ENCODE results near the gene ZNF862.
A peak's percentile ranks its signal among the peaks of the same experiment; 100 is the strongest.
"Not testable (repeated sequence)": the region's sequence is repeated elsewhere in the genome, so short reads cannot be mapped to it uniquely, and the experiment has no call there.

ZNF862 gene

DNA sequence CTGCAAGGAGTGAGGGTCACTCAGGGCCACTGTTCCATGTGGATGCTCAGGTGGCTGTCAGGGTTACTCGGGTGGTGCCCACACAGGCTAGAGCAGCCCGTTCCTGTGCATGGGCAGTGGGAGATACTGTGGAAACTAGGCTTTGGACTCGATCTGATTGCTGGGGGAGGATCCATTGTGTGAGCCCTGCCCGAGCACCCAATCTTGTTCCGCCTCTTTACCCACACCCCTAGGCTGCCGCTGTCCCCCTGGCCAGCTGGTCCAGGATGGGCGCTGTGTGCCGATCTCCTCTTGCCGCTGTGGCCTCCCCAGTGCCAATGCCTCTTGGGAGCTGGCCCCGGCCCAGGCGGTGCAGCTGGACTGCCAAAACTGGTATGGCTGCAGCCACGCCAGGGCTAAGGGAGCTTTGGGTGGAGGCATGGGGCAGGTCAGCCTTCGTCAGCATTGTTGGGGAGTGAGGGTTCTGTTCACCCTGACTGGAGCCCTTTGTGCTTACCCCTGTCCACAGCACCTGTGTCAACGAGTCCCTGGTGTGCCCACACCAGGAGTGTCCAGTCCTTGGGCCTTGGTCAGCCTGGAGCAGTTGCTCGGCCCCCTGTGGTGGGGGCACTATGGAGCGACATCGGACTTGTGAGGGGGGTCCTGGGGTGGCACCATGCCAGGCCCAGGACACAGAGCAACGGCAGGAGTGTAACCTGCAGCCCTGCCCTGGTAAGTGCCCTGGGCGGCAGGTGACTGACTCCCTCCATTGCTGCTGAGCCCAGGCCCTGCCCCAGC lies 12.4 kb upstream of the ZNF862 start:
- no peak for FAIRE-seq

DNA sequence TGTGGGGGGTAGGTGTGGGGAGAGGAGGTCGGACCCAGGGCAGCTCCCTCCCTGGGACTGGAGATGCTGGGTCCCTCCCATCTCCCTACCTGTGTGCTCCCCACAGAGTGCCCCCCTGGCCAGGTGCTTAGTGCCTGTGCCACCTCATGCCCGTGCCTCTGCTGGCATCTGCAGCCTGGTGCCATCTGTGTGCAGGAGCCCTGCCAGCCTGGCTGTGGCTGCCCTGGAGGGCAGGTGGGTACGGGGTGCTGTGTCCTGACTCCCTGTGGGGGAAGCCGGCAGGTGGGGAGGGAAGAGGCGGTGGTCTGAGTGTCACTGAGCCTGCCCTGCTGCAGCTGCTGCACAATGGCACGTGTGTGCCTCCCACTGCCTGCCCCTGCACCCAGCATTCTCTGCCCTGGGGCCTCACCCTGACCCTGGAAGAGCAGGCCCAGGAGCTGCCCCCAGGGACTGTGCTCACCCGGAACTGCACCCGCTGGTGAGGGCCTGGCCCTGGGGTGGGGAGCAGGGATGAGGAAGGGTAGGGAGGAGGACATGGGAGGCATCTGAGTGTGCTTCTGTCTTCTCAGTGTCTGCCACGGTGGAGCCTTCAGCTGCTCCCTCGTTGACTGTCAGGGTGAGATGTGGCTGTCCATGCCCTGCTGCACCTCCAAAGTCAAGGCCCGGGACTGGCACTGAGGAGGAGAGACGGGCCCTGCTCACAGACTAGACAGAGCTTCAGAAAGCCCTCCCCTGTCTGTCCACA lies 11.7 kb upstream of the ZNF862 start:
- FAIRE-seq = no peak

DNA sequence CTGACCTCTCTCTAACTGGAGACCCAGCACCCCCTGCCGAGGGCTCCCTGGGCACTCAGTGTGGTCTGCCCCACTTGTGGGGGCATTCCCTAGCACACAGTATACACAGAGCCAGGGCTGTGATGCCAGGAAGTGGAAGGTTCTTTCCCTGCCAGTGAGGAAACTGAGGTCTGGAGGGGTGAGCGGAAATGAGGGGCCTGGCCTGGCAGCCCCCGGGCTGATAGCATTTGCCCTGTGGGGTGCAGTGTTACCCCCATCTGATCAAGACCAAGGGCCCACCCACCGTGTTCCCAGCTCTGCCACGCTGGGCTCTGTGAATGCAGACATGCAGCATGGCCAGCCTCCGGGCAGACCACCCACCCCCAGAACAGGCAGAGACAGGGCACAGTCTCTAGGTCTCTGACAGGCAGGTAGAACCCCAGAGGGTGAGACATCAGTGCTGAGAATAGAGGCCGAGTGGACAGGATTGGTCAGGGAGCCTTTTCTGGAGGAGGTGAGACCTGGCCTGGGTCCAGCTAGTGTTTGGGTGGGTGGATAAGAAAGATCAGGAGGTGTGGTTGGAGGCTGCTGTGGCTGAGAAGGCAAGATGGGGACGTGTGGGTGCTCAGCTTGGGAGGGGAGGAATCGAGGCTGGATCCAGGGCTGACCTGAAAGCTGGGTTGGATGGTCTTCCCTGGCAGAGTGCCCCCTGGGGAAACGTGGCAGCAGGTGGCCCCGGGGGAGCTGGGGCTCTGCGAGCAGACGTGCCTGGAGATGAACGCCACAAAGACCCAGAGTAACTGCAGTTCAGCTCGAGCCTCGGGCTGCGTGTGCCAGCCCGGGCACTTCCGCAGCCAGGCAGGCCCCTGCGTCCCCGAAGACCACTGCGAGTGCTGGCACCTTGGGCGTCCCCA lies 10.8 kb upstream of the ZNF862 start:
- FAIRE-seq = no peak

DNA sequence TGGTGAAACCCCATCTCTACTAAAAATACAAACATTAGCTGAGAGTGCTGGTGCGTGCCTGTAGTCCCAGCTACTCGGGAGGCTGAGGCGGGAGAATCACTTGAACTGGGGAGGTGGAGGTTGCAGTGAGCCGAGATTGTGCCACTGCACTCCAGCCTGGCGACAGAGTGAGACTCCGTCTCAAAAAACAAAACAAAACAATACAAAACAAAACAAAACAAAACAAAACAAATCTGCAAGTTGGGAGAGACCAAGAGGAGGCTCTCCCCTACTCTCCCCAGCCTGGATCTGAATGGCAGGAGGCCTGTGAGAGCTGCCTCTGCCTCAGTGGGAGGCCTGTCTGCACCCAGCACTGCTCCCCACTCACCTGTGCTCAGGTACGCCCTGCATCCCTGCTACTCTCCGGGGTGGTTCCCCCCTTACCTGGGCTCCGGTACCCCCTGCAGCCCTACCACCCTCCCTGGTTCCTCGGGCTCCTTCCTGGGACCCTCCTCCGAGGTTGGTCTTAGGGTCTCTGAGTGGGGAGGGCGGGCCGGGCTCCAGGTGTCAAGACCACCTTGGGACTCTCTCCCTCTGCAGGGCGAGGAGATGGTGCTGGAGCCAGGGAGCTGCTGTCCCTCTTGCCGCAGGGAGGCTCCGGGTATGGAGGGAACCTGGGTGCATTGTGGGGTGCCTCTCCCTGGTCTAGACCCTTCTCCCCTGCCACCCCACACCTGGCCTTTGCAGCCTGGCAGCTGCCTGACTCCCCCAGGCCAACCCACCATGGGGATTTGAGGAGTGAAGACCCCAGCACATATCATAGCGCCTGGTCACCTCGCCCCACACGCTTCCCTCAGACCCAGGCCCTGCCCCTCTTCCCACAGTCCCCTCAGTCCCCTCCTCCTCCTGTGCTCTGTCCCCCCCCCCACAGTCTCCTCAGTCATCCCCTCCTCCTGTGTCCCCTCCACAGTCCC lies 9.5 kb upstream of the ZNF862 start:
- no peak for FAIRE-seq

DNA sequence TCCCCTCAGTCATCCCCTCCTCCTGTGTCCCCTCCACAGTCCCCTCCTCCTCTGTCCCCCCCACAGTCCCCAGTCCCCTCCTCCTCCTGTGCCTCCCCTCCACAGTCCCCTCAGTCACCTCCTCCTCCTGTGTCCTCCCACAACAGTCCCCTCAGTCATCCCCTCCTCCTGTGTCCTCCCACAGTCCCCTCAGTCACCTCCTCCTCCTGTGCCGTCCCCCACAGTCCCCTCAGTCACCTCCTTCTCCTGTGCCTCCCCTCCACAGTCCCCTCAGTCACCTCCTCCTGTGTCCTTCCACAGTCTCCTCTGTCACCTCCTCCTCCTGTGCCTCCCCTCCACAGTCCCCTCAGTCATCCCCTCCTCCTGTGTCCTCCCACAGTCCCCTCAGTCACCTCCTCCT lies 7.6 kb upstream of the ZNF862 start:
- not testable (repeated sequence) for FAIRE-seq

DNA sequence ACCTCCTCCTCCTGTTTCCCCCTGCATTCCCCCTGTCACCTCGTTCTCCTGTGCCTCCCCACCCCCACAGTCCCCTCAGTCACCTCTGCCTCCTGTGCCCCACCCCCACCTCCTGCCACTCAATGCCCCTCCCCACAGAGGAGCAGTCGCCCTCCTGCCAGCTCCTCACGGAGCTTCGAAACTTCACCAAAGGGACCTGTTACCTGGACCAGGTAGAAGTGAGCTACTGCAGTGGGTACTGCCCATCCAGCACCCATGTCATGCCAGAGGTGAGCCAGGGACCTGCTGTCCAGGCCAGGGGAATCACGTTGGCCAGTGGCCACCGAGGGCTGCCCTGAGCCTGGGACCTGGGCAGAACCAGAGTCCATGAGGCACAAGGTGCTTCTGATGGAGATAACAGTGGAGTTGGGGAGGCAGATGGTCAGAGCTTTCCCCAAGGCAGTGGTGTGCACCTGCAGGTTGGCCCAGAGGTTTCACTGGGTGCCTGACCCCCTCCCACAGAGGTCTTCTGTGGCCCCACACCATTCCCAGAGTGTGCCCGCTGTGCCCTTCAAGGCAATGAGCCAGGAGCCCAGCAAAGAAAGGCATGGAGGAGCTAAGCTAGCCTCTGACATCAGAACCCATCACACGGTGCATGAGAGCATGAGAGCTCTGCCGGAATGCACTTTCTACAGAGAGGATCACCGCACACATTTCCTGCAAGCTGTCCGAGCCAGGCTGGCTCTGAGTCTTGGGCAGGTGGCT lies 7.0 kb upstream of the ZNF862 start:
- no peak for FAIRE-seq

DNA sequence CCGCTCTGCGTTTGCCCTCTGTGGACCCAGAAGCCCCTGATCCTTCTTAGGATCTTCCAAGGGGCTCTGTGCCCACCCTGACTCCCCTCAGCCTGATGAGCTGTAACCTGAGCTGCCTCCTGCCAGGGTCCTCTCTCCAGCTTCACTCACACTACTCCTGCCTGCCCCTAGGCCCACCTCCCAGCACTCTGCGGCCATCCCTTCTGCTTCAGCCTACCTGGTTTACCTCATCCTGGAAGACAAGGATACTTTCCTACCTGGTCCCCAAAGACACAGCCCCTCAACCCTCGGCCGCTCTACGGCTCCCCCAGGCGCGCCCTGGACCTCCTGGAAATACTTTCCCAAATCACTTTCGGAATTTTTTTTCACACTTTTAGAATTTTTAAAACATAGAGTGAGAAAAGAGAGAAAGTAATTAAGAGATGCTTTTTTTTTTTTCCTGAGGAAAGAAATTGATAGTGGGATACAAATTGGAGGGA lies 6.4 kb upstream of the ZNF862 start:
- no peak for FAIRE-seq

DNA sequence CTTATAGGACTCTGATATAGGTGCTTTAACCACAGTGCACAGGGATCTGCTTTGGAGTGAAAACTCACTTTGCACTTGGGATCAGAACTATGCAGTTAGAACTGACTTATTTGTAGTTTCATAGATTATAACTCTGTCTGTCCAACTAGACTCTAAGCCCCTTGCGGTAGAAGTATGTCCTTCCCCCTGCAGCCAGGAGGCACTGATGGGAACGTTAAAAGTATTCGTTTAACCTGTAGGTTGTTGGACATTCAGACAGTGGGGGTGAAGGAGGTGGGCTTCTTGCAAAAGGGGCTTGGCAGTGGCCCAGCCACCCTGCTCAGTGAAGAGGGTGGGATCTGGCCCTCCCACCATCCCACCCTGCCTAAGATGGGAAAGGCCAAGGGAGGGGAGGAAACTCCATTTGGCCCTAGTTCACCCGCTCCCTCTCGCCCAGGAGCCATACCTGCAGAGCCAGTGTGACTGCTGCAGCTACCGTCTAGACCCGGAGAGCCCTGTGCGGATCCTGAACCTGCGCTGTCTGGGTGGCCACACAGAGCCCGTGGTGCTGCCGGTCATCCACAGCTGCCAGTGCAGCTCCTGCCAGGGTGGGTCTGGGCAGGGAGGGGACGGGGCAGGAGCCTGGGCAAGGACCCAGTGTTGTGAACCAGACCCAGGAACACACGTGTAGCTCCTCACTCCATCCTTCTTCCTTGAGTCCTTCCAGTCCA lies 5.7 kb upstream of the ZNF862 start:
- FAIRE-seq = no peak

DNA sequence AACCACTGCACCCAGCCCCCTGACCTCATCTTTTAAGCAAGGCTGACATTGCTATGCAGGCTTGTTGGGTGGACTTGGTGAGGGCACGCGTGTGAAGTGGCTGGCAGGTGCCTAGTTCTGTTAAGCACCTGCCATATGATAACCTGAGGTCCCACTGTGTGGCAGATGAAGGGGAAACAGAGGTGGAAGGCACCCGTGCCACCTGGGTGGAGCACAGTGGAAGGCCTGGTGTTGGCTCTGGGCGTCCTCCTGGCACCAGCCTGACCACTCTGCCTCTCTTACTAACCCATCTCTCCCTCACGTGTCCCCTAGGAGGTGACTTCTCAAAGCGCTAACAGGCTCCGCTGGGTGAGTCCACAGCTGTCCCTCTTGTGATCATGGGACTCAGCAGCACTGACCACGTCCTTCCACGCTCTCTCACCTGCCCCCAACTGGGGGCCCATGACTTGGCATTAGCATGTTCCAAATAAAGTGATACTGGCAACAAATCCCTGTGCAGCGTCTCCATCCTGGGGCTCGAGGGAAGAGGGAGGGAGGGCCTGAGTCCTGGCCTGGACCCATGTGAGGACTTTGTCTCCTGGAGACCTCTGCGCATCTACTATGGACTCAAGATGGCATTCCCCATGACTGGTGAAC lies 4.6 kb upstream of the ZNF862 start:
- no peak for FAIRE-seq

DNA sequence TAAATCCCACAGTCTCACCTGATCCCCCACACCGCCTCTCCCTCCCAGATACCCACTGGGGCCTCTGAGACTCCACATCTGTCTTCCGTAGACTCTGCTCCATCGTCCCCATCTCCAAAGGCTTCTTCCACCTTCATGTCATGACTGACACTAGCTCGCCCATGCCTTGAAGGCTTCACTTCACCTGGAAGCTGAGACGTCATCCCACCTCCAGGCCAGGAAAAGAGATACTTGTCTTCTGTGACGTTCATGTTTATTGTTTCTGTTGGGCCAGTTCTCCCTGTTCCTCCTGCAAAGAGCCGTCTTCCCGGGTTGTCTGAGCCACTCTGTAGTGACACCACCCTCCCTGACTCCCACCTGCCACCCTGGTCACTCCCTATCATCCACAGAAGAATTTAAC lies 3.6 kb upstream of the ZNF862 start:
- FAIRE-seq = no peak

DNA sequence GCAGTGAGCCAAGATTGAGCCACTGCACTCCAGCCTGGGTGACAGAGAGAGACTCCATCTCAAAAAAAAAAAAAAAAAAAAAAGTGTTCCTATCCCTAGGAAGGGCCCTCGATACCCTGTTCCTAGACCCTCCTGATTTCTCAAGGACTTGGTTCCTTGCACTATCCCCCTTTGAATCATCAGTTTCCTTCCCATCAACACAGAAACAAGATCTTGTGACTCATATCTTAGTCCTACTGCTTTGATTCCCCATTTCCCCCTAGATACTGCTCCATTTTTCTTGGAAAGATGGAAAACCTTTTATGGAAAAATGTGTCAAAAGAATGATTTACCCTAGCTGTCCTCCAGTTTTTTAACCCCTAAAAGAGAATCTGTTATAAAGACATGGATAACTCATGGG lies 1.7 kb upstream of the ZNF862 start:
- FAIRE-seq = no peak

DNA sequence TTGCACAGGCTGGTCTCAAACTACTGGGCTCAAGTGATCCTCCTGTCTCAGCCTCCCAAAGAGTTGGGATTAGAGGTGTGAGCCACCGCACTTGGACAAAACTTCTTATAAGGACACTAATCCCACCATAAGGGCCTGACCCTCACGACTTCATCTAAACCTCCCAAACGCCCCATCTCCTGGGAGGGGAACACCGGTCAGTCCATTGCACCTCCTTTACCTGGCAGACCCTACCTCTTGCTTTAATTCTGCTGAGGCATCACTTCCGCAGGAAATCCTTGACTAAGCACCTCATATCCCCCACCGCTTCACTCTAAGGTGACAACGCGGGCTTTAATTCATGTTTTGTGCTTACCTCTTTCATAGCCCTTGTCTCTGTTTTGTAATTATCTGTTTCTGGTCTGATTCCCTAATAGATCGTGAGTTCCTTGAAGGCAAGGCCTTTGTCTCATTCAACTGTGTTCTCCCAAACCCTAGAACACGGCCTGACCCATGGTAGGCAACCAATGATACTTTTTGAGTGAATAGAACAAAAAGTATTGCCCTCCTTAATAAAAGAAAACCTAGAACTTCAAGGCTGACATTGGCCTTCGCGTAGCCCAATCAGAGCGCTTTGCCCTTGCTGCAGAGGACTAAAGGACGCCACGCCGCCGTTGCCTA lies 481 bp upstream of the ZNF862 start:
- FAIRE-seq = peak; percentile 9

DNA sequence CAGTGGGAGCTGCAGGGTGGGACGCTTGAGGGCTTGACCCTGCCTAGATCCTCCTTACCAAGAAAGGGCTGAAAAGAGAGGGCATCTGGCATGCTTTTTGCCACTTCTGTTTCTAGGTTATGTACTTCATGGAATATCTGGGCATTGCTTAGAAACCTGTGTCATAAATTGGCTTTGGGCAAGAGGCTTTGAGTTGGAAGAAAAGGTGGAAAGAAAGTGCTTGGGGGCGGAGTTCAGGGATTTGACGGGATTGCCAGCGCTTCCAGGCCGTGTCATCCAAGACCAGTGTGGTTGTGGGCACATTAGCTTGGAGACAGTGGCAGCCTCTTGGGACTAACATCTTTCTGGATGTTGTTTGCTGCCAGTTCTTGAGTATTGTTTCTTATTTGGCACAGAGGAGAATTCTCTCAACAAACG lies 825 bp downstream of the ZNF862 start:
- no peak for FAIRE-seq

DNA sequence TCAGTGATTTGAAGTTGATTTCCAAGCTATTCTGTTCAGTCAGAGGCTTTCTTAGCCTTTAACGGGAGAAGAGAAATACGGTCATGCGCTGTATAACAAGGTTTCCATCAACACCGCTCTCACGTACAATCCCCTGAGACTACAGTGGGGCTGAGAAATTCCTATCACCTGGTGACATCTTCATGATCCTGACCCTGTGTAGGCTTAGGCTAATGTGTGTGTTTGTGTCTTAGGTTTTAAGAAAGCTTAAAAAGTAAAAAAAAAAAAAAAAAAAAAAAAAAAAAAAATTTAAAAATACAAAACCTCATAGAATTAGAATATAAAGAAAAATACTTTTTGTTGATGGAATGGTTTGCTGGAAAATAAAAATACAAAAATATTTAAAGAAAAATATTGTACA lies 1.8 kb downstream of the ZNF862 start:
- FAIRE-seq = no peak

DNA sequence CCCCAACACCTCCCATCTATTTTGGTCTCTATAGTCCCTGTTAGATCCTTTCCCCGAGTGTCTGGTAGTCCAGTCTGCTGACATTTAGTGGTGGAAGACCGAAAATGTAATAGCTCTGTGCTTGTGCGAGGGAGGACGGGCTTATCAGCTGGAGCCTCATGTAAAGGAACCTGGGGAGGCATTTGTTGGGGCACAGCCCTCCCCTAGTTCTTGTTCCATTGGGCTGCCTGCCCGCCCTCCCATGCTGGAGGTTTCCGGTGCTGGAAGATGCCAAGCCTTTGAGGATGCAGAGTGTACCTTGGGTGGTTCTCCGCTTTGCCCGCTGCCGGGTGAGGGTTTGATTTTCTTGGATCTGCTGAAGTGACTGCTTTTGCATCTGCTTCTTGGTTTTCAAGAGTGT lies 5.4 kb downstream of the ZNF862 start:
- FAIRE-seq = no peak

DNA sequence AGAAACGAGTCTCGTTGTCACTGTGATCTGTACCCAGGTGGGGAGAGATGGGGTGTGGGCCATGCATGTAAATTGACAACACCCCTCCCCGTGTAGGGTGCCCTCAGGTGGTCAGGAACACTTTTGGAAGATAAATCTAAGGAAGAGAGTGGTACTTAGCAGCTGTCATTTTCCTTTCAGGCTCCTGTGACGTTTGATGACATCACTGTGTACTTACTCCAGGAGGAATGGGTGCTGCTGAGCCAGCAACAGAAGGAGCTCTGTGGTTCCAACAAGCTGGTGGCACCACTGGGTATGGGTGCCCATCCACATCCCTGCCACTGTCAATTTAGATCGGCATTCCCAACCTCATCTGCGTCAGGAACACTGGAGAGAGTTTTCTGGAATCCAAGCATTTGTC lies 6.3 kb downstream of the ZNF862 start:
- no peak for FAIRE-seq

DNA sequence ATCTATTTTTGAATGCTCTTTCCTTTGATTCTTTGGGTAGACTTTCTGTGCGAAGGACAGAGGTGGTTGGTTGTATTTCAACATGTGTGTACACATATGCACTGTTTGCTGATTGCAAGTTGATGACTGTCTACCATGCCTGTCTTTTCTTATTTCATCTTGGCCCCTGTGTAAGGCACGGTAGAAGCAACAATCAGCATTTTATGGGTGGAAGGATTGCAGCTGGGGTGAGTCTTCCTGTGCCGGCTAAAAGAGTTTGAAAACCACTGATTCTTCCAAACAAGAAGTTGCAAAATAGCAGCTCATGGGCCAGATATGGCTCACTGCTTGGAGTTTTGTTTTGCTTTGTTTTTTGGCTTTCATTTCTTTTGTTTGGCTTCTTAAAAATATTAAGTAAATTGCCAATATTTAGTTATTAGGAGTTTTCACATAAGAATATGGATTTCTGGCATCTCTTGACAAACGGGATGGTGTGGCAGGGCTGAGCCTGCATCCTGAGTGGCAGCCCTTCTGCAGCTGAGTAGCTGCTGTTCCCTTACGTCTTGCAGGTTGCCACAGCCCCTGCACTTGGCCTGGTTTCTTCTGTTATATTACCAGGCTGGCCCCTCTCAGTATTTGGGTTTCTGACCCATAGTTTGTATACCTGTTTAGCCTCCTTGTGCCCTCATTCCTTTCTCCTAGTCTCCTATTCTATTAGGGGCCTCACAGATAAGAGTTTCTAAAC lies 7.2 kb downstream of the ZNF862 start:
- FAIRE-seq = no peak

DNA sequence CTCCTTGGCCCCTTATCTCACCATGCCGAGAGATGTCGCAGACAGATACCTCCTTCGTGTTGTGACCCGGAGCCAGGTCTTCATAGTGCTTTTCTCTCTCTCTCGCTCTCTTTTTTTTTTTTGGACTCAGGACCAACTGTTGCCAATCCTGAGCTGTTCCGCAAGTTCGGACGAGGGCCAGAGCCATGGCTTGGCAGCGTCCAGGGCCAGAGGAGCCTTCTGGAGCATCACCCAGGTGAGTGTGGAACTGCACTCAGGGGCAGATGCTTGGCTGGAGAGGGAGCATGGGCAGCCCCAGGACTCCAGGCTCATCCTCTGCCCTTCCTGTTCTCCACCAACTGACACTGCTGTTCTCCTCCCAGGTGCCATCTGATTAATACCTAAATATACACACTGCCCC lies 7.8 kb downstream of the ZNF862 start:
- no peak for FAIRE-seq
